Measurements from ENCODE around the gene TMEM131L.

DNA sequence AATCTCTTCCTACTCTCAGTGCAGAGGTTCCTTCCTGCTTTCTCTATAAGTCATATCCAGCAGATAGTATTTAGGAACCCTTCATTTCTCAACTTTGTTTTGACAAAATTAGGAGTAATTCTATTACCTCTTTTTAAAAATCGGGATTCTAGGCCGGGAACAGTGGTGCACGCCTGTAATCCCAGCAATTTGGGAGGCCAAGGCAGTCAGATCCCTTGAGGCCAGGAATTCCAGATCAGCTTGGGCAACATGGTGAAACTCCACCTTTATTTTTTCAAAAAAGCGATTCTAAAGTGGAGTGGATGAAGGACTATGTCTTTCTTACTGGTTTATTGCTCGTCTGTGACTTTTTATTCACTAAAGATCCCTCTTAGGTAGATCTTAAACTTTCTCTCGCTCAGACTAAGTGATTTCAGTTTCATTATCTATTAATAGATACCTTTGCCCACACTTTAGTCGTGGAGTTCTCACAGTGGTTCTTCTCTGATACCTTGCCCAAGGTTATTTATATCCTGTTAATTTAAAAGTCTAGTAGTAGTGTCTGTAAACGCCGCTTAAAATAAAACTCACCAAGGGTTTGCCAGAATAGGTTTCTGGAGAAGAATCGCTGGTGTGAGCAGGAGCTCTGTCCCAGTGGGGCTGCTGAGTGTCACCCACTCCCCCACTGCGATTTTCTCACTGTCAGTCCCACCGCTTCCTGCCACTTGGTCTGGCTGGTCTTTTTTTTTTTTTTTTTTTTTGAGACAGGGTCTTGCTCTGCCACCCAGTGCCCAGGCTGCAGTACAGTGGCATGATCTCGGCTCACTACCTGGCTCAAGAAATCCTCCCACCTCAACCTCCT lies 27.0 kb upstream of the TMEM131L start:
- TF ChIP-seq, protein P1, sequence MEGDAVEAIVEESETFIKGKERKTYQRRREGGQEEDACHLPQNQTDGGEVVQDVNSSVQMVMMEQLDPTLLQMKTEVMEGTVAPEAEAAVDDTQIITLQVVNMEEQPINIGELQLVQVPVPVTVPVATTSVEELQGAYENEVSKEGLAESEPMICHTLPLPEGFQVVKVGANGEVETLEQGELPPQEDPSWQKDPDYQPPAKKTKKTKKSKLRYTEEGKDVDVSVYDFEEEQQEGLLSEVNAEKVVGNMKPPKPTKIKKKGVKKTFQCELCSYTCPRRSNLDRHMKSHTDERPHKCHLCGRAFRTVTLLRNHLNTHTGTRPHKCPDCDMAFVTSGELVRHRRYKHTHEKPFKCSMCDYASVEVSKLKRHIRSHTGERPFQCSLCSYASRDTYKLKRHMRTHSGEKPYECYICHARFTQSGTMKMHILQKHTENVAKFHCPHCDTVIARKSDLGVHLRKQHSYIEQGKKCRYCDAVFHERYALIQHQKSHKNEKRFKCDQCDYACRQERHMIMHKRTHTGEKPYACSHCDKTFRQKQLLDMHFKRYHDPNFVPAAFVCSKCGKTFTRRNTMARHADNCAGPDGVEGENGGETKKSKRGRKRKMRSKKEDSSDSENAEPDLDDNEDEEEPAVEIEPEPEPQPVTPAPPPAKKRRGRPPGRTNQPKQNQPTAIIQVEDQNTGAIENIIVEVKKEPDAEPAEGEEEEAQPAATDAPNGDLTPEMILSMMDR (IDR thresholded peaks at IDR 0.05) = no peak
- TF ChIP-seq ZFX (IDR thresholded peaks at IDR 0.05; ENCODE audit: borderline replicate concordance) = no peak
